Heart right ventricle (tissue), 16 donors: ENCODE results near the gene OGDHL. TPM values are rescaled to one million over a fixed set of nuclear protein-coding genes. Genes with fewer than 3 reads are reported as not detected.

Experiments
- ATAC-seq, 8 donors: fragments of 200-7000 bp; cut with Tn5 transposase; one replicate each; pipeline ENCODE4 v1.9.1; 2020; ENCODE audit warnings: mild to moderate bottlenecking in 8 of 8, moderate library complexity in 8 of 8, moderate number of reproducible peaks in 1 of 8
- DNase-seq, 2 donors: peaks; one replicate each; pipeline ENCODE4 v3.0.0-alpha.2; 2020
- H3K27ac ChIP-seq, 10 donors: fragments of 200-600 bp; sonication (generic) in 2 of 10; one replicate each; pipeline versions ENCODE4 v1.5.0 to v1.8.0; 2020 to 2022; ENCODE audit warnings: mild to moderate bottlenecking in 3 of 10
- H3K27me3 ChIP-seq, 7 donors: fragments of 200-600 bp; one replicate each; pipeline ENCODE4 v1.8.0; 2021 to 2022; ENCODE audit warnings: mild to moderate bottlenecking in 2 of 7
- H3K36me3 ChIP-seq, 9 donors: fragments of 200-600 bp; sonication (generic) in 1 of 9; one replicate each; pipeline versions ENCODE4 v1.5.0 to v1.8.0; 2020 to 2022; ENCODE audit warnings: mild to moderate bottlenecking in 2 of 9
- H3K4me1 ChIP-seq, 9 donors: fragments of 200-600 bp; sonication (generic) in 1 of 9; one replicate each; pipeline versions ENCODE4 v1.5.0 to v1.8.0; 2020 to 2022; ENCODE audit warnings: mild to moderate bottlenecking in 4 of 9
- H3K4me3 ChIP-seq, 10 donors: fragments of 200-600 bp; sonication (generic) in 2 of 10; one replicate each; pipeline versions ENCODE4 v1.5.0 to v1.8.0; 2020 to 2022; ENCODE audit warnings: mild to moderate bottlenecking in 7 of 10, moderate library complexity in 2 of 10
- H3K9me3 ChIP-seq, 11 donors: fragments of 200-600 bp in 10 of 11; sonication (generic) in 2 of 11; one replicate each; pipeline versions ENCODE4 v1.5.0 to v1.8.0; 2013 to 2022; ENCODE audit warnings: mild to moderate bottlenecking in 2 of 11, control low read depth in 1 of 11, moderate library complexity in 1 of 11
- CTCF ChIP-seq, 9 donors: fragments of 200-600 bp; sonication (generic) in 2 of 9; IDR thresholded peaks; one replicate each; pipeline versions ENCODE4 v1.5.0 to v1.8.0; 2021 to 2022; ENCODE audit warnings: antibody characterized with exemption in 9 of 9, mild to moderate bottlenecking in 5 of 9, moderate library complexity in 1 of 9
- WGBS, 2 donors: extraction: QIAGEN DNeasy Blood & Tissue Kit; methylation state at CpG; one replicate each; pipeline ENCODE4 v1.1.7; 2013; ENCODE audit warnings: inconsistent platforms in 1 of 2; 5-methylcytosine and 5-hydroxymethylcytosine counted together
- intact Hi-C, 10 donors: fragments of 100-400 bp; cut with DNase I; formaldehyde crosslinking; loops; one replicate each; pipeline versions ENCODE4 v1.11.1 to v1.14.2; 2022
- long read RNA-seq, 3 donors: library from polyadenylated mRNA; unstranded; transcript quantifications; one replicate each; pipeline ENCODE4 v2.0.0, GENCODE V29; 2020 to 2021
- polyA plus RNA-seq, 2 donors: library from polyadenylated mRNA; stranded (reverse); fragments of 200-250 nt; gene quantifications; one replicate each; pipeline ENCODE4 v1.2.3, GENCODE V29; 2013
- total RNA-seq, 10 donors: library from RNA; stranded (reverse); fragmentation: NEBNext Ultra II Directional in 3 of 10; extraction: Animal tissue kit (Norgen Biotek cat#: 25700) in 3 of 10; gene quantifications; one replicate each; pipeline versions ENCODE4 v1.2.1 to v1.2.4, GENCODE V29; 2021 to 2023
- donor health status: Arrhythmogenic right ventricular cardiomyopathy.
- donor health status: ischemic (EF 13 %, LVEDD 7.1; RV severe dilation, severe dysfunction).
- donor health status: healthy with polysubstance abuse.
- donor health status: DM: no; HTN: yes; CAD: no.
- donor health status: DM: no; HTN: no; CAD: no.
- donor health status: ischemic (EF 25% LVEDD 6.9; RV normal size, moderate dysfunction).
- donor health status: ischemic (EF 25% LVEDD 5.7; RV mildly dilated, moderate dysfunction).
- donor health status: healthy.
- donor health status: DM: yes; HTN: yes; CAD: no.
- donor health status: Ischemic cardiomyopathy.
- donor health status: ischemic (EF 35%, LVEDD 5.7; RV mildly dilated, moderate dysfunction).
- donor health status: nonischemic (EF 11% LVEDD 7.7; RV severe dilation, severe dysfunction).
- donor health status: DM: yes; HTN: yes; CAD: no.
- donor health status: PGD.
- donor health status: ischemic (EF 29% LVEDD 5.4; RV normal size, mild dysfunction).
- donor health status: nonischemic (EF 23%, LVEDD 6.1; RV moderate dilation, normal function).

Gene OGDHL
- 10 to 100 TPM in 2 of 10 donors, 1 to 10 TPM in 4, under 1 TPM in 4; 0.82 to 11.4 (median 3.9) TPM for total RNA-seq
- polyA plus RNA-seq: 1 to 10 TPM in 1 of 2 donors, under 1 TPM in 1; 0.07 to 1.8 TPM
- long read RNA-seq, donor 1, partial matches to known transcripts: 0 of 1 reads
- long read RNA-seq, donor 1, other reads (novel, unspliced or antisense): 0 of 1 reads
- long read RNA-seq, donor 2, partial matches to known transcripts: 2 of 4 reads
- long read RNA-seq, donor 2, other reads (novel, unspliced or antisense): 0 of 4 reads
- long read RNA-seq, donor 3, partial matches to known transcripts: 3 of 5 reads
- long read RNA-seq, donor 3, other reads (novel, unspliced or antisense): 0 of 5 reads

GRCh38 chr10:49761789-49762565 lies at the start of gene OGDHL:
TSS of gene OGDHL (minus strand) at chr10:49762323. CDS start at chr10:49758592, 3,731 bp downstream.
- DNase-seq: peak; percentile 23 to 51
- Histone ChIP-seq H3K9me3 (peaks cover 0 to 11% (median 2%) of the 10 kb centered on the region in 11 donors), H3K36me3 (no peaks in the 10 kb centered on the region), H3K27me3 (peaks cover 0 to 62% (median 50%) of the 10 kb centered on the region in 7 donors), H3K4me3 (peak within 1 kb of the TSS; percentile 28 to 65 (median 57)), H3K4me1 (peaks cover 0 to 10% (median 0%) of the 10 kb centered on the region in 9 donors), H3K27ac (no peak within 1 kb of the TSS)
- intact Hi-C loops: no loop called here
- ATAC-seq: peak; percentile 69 to 90 (median 84)
- TF ChIP-seq CTCF (IDR thresholded peaks at IDR 0.05): no peak
- WGBS, 2 donors: 1% methylated on average over 74 to 81 of the region's 81 CpGs

- TF ChIP-seq CTCF (IDR thresholded peaks at IDR 0.05): no peak
- Histone ChIP-seq H3K36me3 (no peaks in the 10 kb centered on the region), H3K27ac (no peak overlapping the region), H3K4me1 (no peaks in the 10 kb centered on the region), H3K27me3 (no peaks in the 10 kb centered on the region), H3K9me3 (peaks cover 0 to 17% (median 2%) of the 10 kb centered on the region in 11 donors), H3K4me3 (no peak overlapping the region)
- intact Hi-C loops: no loop called here
- 95 to 97% methylated on average over 2 of the region's 2 CpGs for WGBS, 2 donors
- ATAC-seq (no peak), DNase-seq (no peak)
Observed at GRCh38 chr10:49803988-49804387, 41.9 kb upstream of the OGDHL start.

- DNase-seq (no peak), ATAC-seq (no peak)
- Histone ChIP-seq H3K27me3 (peaks cover 0 to 8% (median 0%) of the 10 kb centered on the region in 7 donors), H3K36me3 (no peaks in the 10 kb centered on the region), H3K27ac (no peak overlapping the region), H3K9me3 (no peaks in the 10 kb centered on the region), H3K4me3 (no peak overlapping the region), H3K4me1 (no peaks in the 10 kb centered on the region)
- intact Hi-C loops: no loop called here
- 88 to 90% methylated on average over 4 of the region's 4 CpGs for WGBS, 2 donors
- no peak for TF ChIP-seq CTCF (IDR thresholded peaks at IDR 0.05)
Observed at GRCh38 chr10:49798275-49798674, 36.2 kb upstream of the OGDHL start.

- Histone ChIP-seq H3K4me3 (no peak overlapping the region), H3K36me3 (no peaks in the 10 kb centered on the region), H3K9me3 (no peaks in the 10 kb centered on the region), H3K27me3 (peaks cover 0 to 16% (median 0%) of the 10 kb centered on the region in 7 donors), H3K27ac (no peak overlapping the region), H3K4me1 (no peaks in the 10 kb centered on the region)
- intact Hi-C loops: no loop called here
- no peak for TF ChIP-seq CTCF (IDR thresholded peaks at IDR 0.05)
- DNase-seq (no peak), ATAC-seq (no peak)
- 58 to 64% methylated on average over 5 of the region's 5 CpGs for WGBS, 2 donors
Observed at GRCh38 chr10:49791100-49791499, 29.0 kb upstream of the OGDHL start.
